Activated T-helper 1 cell treated with anti-CD3 and anti-CD28 coated beads, Interleukin-12 subunit alpha, Interleukin-12 subunit beta, Interleukin-2, Interleukin-4 antibody, amounts not matched to agents 30 ng/mL and 10 ng/mL and 1 ng/mL, durations not matched to agents 14 hours and 24 hours and 36 hours (primary cell): Measurements from ENCODE around the gene CSTB. TPM values are rescaled to one million over a fixed set of nuclear protein-coding genes. Genes with fewer than 3 reads are reported as not detected.

Experiments
- DNase-seq: peaks from one replicate; pipeline ENCODE4 v3.0.0; 2021; ENCODE audit warnings: low spot score
- H3K27ac Mint-ChIP-seq: one replicate; pipeline ENCODE4 v1.8.0; 2021; ENCODE audit warnings: mild to moderate bottlenecking, mixed read lengths
- H3K27me3 Mint-ChIP-seq: one replicate; pipeline ENCODE4 v1.8.0; 2022; ENCODE audit warnings: mild to moderate bottlenecking, moderate library complexity, mixed read lengths; ENCODE audit not compliant: insufficient read depth
- H3K36me3 Mint-ChIP-seq: one replicate; pipeline ENCODE4 v1.8.0; 2021; ENCODE audit warnings: low read depth, mixed read lengths
- H3K4me1 Mint-ChIP-seq: one replicate; pipeline ENCODE4 v1.8.0; 2021; ENCODE audit warnings: low read depth, mixed read lengths
- H3K4me3 Mint-ChIP-seq: one replicate; pipeline ENCODE4 v1.8.0; 2021; ENCODE audit warnings: mild to moderate bottlenecking, moderate library complexity, mixed read lengths
- H3K9me3 Mint-ChIP-seq: one replicate; pipeline ENCODE4 v1.8.0; 2021; ENCODE audit warnings: mixed read lengths
- intact Hi-C: fragments of 100-400 bp; cut with micrococcal nuclease; formaldehyde crosslinking; loops from one replicate; pipeline ENCODE4 v1.15.1; 2024
- total RNA-seq: library from RNA; stranded (reverse); gene quantifications from 2 replicates; pipeline ENCODE4 v1.2.3, GENCODE V29; 2022

CSTB gene
- total RNA-seq, 1 donor from 2014 or later: 52.4 TPM

DNA sequence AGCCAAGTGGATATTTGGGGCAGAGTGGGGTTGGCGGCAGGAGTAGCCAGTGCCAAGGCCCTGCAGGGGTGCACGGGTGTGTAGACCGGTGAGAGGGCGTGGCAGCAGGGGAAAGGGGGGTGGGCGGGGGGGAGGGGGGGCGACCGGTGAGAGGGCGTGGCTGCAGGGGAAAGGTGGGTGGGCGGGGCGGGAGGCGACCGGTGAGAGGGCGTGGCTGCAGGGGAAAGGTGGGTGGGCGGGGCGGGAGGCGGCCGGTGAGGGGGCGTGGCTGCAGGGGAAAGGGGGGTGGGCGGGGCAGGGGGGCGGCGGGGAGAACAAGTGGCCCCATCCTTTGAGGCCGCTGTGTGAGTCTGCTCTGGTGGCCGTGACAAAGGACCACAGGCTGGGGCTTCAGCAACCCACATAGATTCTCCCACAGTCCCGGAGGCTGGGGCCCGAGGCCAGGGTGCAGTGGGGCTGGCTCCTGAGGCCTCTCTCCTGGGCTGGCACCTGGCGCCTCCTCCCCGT lies 39.1 kb upstream of the CSTB start:
- peaks cover 6% of the 10 kb centered on the region for H3K9me3 Mint-ChIP-seq
- H3K27ac Mint-ChIP-seq: peak overlapping the region; percentile 79
- H3K36me3 Mint-ChIP-seq: no peaks in the 10 kb centered on the region
- H3K4me3 Mint-ChIP-seq: no peak overlapping the region
- intact Hi-C loops: no loop called here
- DNase-seq: no peak
- H3K27me3 Mint-ChIP-seq: peaks cover 1% of the 10 kb centered on the region
- H3K4me1 Mint-ChIP-seq: peaks cover 5% of the 10 kb centered on the region

DNA sequence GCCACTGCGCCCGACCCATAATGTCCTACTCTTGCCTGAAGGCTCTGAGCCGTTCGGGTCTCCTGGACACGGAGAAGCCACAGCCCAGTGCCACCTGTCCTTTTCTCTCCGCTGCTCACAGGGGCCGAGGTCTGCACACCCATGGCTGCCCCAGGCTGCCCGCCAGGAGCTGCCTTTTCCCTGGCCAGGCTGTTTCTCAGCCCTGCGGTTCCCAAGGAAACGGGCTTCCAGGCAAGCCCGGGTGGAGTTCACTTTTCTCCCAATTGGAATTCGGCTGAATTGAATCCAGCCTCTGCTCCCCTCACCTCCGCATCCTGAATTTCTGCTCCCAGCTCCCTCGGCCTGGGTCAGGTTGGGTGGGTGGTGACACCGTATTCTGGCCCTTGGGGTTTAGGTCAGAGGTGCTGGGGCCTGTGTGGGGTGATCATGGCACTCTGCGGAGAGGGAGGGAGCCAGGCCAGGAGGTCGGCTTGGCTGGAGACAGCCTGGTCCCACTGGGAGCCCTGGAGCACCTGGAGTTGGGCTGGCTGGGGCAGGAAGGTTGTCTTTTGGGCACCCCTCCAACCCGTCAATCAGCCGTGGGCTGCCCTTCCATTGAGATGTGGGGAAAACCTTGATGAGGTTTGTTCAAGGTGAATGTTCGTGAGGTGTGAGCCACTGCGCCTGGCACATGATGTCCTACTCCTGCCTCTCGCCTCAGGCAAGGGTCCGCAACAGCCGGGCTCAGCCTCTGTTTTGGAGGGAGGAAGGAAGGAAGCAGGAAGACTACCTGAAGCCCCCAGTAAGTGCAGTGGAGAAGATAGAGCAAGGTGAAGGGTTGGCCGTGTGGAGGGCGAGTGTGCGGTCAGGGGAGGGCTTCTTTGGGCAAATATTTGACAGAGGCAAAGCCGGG lies 38.4 kb upstream of the CSTB start:
- H3K27me3 Mint-ChIP-seq: peaks cover 1% of the 10 kb centered on the region
- H3K36me3 Mint-ChIP-seq: no peaks in the 10 kb centered on the region
- peak overlapping the region; percentile 79 for H3K27ac Mint-ChIP-seq
- H3K4me3 Mint-ChIP-seq: no peak overlapping the region
- peaks cover 5% of the 10 kb centered on the region for H3K4me1 Mint-ChIP-seq
- intact Hi-C loops: no loop called here
- H3K9me3 Mint-ChIP-seq: peaks cover 6% of the 10 kb centered on the region
- DNase-seq: no peak

DNA sequence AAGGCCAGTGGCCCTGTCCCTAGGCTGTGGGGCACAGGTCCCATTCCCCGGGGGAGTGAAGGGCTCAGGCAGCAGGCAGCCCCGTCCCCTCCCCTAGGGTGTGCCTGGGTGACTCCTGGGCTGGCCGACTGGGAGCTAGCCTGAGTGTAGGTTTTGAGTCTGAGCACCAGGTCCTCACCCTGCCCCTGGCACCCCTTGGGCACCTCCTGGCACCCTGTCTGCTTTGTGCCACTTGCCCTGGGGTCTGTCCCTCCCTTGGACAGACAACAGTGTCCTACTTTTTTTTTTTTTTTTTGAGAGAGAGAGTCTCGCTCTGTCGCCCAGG lies 37.5 kb upstream of the CSTB start:
- intact Hi-C loops: no loop called here
- peaks cover 1% of the 10 kb centered on the region for H3K27me3 Mint-ChIP-seq
- peaks cover 1% of the 10 kb centered on the region for H3K4me1 Mint-ChIP-seq
- H3K9me3 Mint-ChIP-seq: peaks cover 1% of the 10 kb centered on the region
- no peaks in the 10 kb centered on the region for H3K36me3 Mint-ChIP-seq
- DNase-seq: no peak
- H3K27ac Mint-ChIP-seq: no peak overlapping the region
- H3K4me3 Mint-ChIP-seq: no peak overlapping the region

DNA sequence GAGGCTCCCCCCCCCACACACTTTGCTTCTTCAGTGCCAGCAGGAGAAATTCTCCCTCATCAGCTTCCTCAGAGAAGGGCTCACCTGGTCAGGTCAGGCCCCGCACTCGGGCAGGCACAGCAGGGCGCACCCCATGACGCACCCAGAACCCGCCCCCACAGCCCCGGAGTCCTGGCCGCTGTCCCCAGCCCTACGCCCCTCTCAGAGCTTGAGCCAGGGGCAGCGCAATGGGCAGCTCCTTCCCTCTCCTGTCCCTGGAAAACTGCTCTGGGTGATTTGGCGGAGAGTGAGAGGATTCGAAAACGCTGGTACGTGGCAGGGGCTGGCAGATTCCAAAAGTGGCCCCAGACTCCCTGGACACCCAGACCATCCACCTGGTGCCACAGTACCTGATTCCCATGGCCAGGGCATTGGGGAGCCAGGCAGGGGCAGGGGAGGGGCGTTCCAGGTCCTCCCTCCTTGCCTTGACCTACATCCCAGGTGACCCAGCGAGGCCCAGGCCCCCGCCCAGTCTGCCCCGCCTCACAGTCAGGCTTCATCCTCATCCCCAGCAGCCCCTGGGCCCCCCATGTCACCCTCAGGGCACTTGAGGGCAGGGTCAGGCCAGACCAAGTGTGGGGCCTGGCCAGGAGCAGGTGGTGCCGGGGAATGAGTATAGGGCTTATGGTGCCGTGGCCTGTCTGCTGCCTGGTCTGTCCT lies 37.0 kb upstream of the CSTB start:
- Mint-ChIP-seq H3K9me3 (no peaks in the 10 kb centered on the region), H3K27ac (no peak overlapping the region), H3K36me3 (no peaks in the 10 kb centered on the region), H3K27me3 (peaks cover 1% of the 10 kb centered on the region), H3K4me3 (no peak overlapping the region), H3K4me1 (no peaks in the 10 kb centered on the region)
- DNase-seq: no peak
- intact Hi-C loops: no loop called here

DNA sequence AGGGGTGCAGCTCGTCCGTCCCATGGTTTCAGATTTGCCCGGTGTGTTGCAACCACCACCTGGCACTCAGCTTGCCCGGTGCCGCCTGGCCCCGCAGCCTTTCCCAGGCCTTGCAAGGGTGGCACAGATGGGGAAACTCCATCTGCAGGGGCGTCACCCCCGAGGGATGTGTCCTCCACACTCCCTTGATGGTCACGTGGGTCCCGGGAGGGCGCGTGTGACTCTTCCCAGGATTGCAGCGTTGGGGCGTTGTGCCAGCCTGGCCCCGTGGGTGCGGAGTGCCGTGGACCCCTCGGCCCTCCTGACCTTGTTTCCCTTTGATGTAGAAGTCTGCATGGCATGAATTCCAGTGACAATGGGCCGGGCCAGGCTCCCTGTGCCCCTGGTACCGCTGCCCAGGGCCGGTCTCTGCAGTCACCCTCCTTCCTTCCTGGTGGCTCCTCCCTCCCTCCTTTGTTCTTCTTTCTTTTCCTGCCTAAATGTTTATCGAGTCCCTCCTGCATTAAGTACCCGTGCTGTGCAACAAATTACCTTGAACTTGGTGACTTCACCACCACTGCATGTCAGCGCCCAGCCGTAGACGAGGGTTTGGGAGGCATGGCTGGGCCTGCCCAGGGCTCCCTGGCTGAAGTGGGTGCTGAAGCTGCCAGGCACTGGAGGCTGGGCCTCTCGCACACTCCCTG lies 36.2 kb upstream of the CSTB start:
- no peaks in the 10 kb centered on the region for H3K9me3 Mint-ChIP-seq
- peaks cover 1% of the 10 kb centered on the region for H3K27me3 Mint-ChIP-seq
- no peaks in the 10 kb centered on the region for H3K36me3 Mint-ChIP-seq
- DNase-seq: no peak
- no peaks in the 10 kb centered on the region for H3K4me1 Mint-ChIP-seq
- no peak overlapping the region for H3K27ac Mint-ChIP-seq
- intact Hi-C loops: no loop called here
- no peak overlapping the region for H3K4me3 Mint-ChIP-seq

DNA sequence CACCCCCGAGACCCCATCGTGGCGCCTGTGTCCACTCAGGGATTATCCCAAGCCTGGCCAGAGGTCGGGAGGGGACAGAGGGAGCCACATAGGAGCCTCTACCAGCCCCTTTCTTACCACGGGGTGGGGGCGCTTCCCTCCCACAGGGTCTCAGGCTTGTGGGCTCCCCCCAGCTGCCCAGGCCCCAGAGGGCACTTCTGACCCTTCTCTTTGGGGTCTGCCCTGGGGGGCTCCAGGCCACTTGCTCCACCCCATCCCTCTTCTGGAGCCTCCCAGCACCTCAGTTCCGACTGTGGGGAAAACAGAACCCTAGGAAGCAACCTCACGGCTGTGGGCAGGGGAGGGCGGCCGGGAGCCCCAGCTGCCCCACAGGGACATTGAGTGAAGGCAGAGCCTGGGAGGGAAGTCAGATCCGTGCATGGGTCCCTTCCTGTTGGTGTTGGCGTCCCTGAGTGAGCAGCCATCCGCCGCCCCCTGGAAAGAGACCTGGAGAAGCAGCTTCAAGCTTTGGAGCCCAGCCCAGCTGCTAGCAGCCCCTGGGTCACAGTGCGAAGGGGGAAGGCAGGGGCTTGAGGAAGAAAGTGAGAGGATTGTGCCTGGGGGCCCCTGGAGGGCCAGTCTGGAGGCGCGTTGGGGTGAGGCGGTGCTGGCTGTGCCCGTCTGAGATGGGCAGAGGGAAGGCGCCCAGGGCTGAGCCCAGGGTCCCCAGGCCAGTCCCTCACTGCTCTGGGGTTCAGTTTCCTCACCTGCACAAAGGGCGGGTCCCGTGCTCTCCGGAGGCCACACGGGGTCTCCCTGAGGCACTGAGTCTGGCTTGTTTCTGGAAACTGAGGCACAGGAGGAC lies 35.4 kb upstream of the CSTB start:
- DNase-seq: no peak
- H3K27me3 Mint-ChIP-seq: peaks cover 1% of the 10 kb centered on the region
- no peak overlapping the region for H3K4me3 Mint-ChIP-seq
- intact Hi-C loops: loop anchor here (1.0 kb wide), 2 partner anchors 55 to 106 kb away; no protein-coding TSS in a partner anchor
- no peaks in the 10 kb centered on the region for H3K4me1 Mint-ChIP-seq
- no peaks in the 10 kb centered on the region for H3K9me3 Mint-ChIP-seq
- no peak overlapping the region for H3K27ac Mint-ChIP-seq
- peaks cover 2% of the 10 kb centered on the region for H3K36me3 Mint-ChIP-seq

DNA sequence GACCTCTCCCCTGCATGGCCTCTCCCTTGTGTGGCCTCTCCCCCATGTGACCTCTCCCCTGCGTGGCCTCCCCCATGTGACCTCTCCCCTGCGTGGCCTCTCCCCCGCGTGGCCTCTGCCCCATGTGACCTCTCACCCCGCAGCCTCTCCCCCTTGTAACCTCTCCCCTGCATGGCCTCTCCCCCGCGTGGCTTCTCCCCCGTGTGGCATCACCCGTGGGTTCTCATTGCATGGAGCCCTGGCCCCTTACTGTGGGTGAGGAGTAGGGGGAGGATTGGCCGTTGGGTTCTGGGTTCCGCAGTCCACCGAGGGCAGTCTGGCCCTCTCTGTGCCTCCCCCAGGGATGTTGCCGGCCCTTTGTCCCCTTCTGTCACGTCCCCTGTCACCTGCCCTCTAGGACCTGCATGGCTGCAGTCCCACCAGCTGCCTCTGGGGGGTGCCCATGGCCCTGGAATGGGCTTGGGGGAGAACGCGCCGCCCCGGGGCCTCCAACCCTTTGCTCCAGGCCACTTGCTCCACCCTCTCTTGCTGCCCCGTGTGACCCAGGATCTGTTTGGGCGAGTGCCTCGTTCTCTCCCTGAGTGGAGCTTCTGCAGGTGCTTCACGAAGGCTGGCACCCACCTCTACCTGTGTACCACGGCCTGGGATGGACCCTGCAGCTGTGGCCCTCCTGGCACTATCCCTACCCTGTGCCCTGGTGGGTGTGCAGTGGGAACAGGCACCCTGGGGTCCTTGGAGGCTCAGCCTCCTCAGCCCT lies 34.6 kb upstream of the CSTB start:
- intact Hi-C loops: loop anchor here (1.0 kb wide), 4 partner anchors 56 to 165 kb away; no protein-coding TSS in a partner anchor
- Mint-ChIP-seq H3K9me3 (no peaks in the 10 kb centered on the region), H3K27ac (peak overlapping the region; percentile 48), H3K36me3 (peaks cover 7% of the 10 kb centered on the region), H3K4me3 (no peak overlapping the region), H3K4me1 (no peaks in the 10 kb centered on the region), H3K27me3 (peaks cover 1% of the 10 kb centered on the region)
- peak; percentile 84 for DNase-seq

DNA sequence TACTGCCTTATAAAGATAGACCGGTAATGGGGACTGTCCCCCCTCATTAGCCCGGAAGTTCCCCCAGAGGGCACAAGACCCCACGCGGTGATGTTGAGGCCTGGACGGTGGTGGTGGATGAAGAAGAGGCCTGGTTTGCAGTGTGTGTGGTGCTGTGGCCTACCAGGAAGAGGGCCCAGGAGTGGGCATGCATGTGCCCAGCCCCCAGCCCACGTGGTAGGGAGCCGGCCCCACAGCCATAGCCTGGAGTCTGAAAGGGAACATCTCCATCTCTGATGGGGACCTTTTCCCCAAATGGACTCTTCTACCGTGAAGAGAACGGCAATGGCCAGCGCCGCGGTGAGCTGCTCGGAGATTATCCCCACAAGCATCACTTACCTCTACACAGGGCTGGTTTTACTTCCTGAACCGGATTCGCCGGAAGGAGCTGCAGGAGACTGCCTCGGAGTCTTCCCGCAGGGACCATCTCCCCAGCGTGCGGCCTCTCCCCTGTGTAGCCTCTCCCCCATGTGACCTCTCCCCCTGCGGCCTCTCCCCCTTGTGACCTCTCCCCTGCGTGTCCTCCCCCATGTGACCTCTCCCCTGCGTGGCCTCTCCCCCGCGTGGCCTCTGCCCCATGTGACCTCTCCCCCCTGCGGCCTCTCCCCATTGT lies 33.9 kb upstream of the CSTB start:
- Mint-ChIP-seq H3K4me3 (no peak overlapping the region), H3K9me3 (no peaks in the 10 kb centered on the region), H3K4me1 (no peaks in the 10 kb centered on the region), H3K27me3 (peaks cover 1% of the 10 kb centered on the region), H3K36me3 (peaks cover 9% of the 10 kb centered on the region), H3K27ac (no peak overlapping the region)
- intact Hi-C loops: loop anchor here (1.0 kb wide), 2 partner anchors 129 to 165 kb away; no protein-coding TSS in a partner anchor
- DNase-seq: no peak

DNA sequence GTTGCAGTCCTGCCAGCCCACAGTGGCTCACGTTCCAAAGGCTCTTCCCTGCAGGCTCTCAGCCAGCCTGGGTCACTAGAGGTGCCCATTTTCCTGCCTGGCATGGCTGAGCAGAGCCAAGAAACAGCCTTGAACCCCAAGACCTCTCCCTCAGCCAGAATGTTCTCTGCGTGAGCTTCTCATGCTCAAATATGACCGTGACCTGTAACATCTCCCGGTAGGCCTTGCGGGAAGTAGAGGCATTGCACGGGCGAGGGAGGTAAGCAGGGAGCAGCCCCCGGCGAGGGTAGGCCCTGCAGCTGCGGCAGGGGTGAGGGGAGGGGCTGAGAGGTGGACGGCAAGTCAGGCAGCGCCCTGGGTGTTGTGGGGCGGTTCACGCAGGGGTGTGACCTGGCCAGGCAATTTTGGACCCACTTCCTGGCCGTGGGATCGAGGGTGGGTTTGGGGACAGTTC lies 33.3 kb upstream of the CSTB start:
- no peaks in the 10 kb centered on the region for H3K9me3 Mint-ChIP-seq
- H3K4me3 Mint-ChIP-seq: no peak overlapping the region
- DNase-seq: no peak
- no peaks in the 10 kb centered on the region for H3K4me1 Mint-ChIP-seq
- intact Hi-C loops: no loop called here
- H3K27me3 Mint-ChIP-seq: peaks cover 1% of the 10 kb centered on the region
- H3K36me3 Mint-ChIP-seq: peaks cover 9% of the 10 kb centered on the region
- H3K27ac Mint-ChIP-seq: no peak overlapping the region

DNA sequence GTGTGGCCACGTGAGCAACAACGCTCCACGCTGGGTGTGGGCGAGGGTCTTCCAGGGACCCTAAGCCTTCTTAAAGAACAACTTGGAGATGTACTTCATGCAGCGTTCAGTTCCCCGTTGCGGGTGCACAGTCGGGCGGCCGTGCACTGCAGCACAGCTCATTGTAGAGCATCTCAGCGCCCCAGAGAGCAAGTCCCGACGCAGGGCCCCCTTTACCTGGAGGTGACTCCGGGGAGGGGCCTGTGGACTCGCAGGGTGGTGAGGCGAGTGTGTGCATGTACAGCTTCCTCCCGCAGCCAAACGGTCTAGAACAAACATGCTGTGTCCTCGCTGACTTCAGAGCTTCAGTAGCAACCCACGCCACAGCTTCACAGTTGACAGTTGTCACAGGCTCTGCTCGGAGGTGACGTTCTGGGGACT lies 32.7 kb upstream of the CSTB start:
- Mint-ChIP-seq H3K36me3 (peaks cover 9% of the 10 kb centered on the region), H3K27ac (no peak overlapping the region), H3K4me3 (no peak overlapping the region), H3K27me3 (peaks cover 1% of the 10 kb centered on the region), H3K4me1 (no peaks in the 10 kb centered on the region), H3K9me3 (no peaks in the 10 kb centered on the region)
- intact Hi-C loops: no loop called here
- DNase-seq: no peak

DNA sequence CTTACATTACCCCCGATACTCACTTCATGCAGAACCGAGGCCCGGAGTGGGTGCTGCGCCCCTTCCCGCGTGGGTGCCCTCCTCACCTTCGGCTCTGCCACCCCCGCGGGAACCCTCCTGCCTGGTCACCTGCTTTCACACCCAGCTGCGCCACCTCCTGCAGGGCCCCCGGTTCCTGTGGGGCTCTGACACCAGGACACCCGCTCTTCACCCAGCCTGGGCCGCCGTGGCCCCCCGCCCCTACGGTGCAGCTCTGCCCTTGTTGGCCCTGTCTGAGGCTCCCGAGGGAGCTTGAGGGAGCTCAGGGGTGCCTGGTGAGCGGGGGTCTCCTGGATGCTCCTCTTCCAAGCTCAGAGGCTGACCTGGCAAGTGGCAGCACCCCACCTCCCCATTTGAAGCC lies 32.3 kb upstream of the CSTB start:
- intact Hi-C loops: no loop called here

More for the DNA sequence above, 32.3 kb upstream of the CSTB start:
- Mint-ChIP-seq H3K4me3 (no peak overlapping the region), H3K36me3 (peaks cover 9% of the 10 kb centered on the region), H3K4me1 (no peaks in the 10 kb centered on the region), H3K9me3 (no peaks in the 10 kb centered on the region), H3K27me3 (peaks cover 1% of the 10 kb centered on the region), H3K27ac (no peak overlapping the region)
- DNase-seq: no peak
